IPS-20b (cell line): ENCODE measurements around the gene AKAP17A.

Experiments used
- H3K27ac ChIP-seq: one replicate; pipeline ENCODE4 v1.5.1; 2013; ENCODE audit warnings: low read length
- H3K27me3 ChIP-seq: 2 replicates; pipeline ENCODE4 v1.6.1; 2013; ENCODE audit warnings: mild to moderate bottlenecking, low read length, inconsistent platforms; ENCODE audit not compliant: insufficient read depth
- H3K36me3 ChIP-seq: 2 replicates; pipeline ENCODE4 v1.6.1; 2013; ENCODE audit warnings: low read depth, mild to moderate bottlenecking, inconsistent platforms, low read length, moderate library complexity; ENCODE audit not compliant: insufficient read depth
- H3K4me1 ChIP-seq: 2 replicates; pipeline ENCODE4 v1.6.1; 2013; ENCODE audit warnings: mild to moderate bottlenecking, control low read depth, inconsistent platforms, low read length, moderate library complexity; ENCODE audit not compliant: insufficient read depth
- H3K4me3 ChIP-seq: 2 replicates; pipeline ENCODE4 v1.5.1; 2013; ENCODE audit warnings: mild to moderate bottlenecking, low read length, inconsistent platforms
- H3K9ac ChIP-seq: 2 replicates; pipeline ENCODE4 v1.6.1; 2013; ENCODE audit warnings: low read depth, mild to moderate bottlenecking, inconsistent platforms, low read length, moderate library complexity
- H3K9me3 ChIP-seq: 2 replicates; pipeline ENCODE4 v1.6.1; 2013; ENCODE audit warnings: mild to moderate bottlenecking, low read depth, low read length, inconsistent platforms; ENCODE audit not compliant: insufficient read depth

The AKAP17A gene

GRCh38 chrX:1587161-1587560 lies 4.2 kb upstream of the AKAP17A start:
- H3K27me3 ChIP-seq = no peaks in the 10 kb centered on the region
- H3K27ac ChIP-seq = no peak overlapping the region
- H3K9ac ChIP-seq = no peak overlapping the region; the same call in 1 of the 2 replicates
- no peak overlapping the region for H3K4me3 ChIP-seq
- no peaks in the 10 kb centered on the region for H3K9me3 ChIP-seq
- no peaks in the 10 kb centered on the region for H3K36me3 ChIP-seq
- H3K4me1 ChIP-seq = peaks cover 5% of the 10 kb centered on the region; the same call in 1 of the 2 replicates

GRCh38 chrX:1589356-1590130 lies 1.9 kb upstream of the AKAP17A start:
- Histone ChIP-seq H3K4me1 (peaks cover 10% of the 10 kb centered on the region), H3K36me3 (peaks cover 13% of the 10 kb centered on the region), H3K27ac (no peak overlapping the region), H3K9ac (no peak overlapping the region), H3K27me3 (no peaks in the 10 kb centered on the region), H3K4me3 (no peak overlapping the region), H3K9me3 (no peaks in the 10 kb centered on the region)

- H3K27me3 ChIP-seq = no peaks in the 10 kb centered on the region
- no peak overlapping the region for H3K27ac ChIP-seq
- peaks cover 8% of the 10 kb centered on the region for H3K4me1 ChIP-seq
- peaks cover 35% of the 10 kb centered on the region for H3K36me3 ChIP-seq
- H3K4me3 ChIP-seq = peak overlapping the region; percentile 86
- peak overlapping the region; percentile 84 for H3K9ac ChIP-seq
- no peaks in the 10 kb centered on the region for H3K9me3 ChIP-seq
Observed at GRCh38 chrX:1591863-1592469, 562 bp downstream of the AKAP17A start.

GRCh38 chrX:1592470-1593142 lies 1.2 kb downstream of the AKAP17A start:
- H3K9me3 ChIP-seq = no peaks in the 10 kb centered on the region
- H3K4me1 ChIP-seq = peaks cover 6% of the 10 kb centered on the region
- no peak overlapping the region for H3K27ac ChIP-seq
- no peaks in the 10 kb centered on the region for H3K27me3 ChIP-seq
- peak overlapping the region; percentile 84 for H3K9ac ChIP-seq
- H3K4me3 ChIP-seq = peak overlapping the region; percentile 86
- H3K36me3 ChIP-seq = peaks cover 41% of the 10 kb centered on the region

- no peak overlapping the region for H3K27ac ChIP-seq
- H3K27me3 ChIP-seq = no peaks in the 10 kb centered on the region
- H3K9me3 ChIP-seq = no peaks in the 10 kb centered on the region
- no peak overlapping the region for H3K9ac ChIP-seq
- H3K4me1 ChIP-seq = peaks cover 6% of the 10 kb centered on the region
- peak overlapping the region; percentile 86 for H3K4me3 ChIP-seq
- peaks cover 51% of the 10 kb centered on the region for H3K36me3 ChIP-seq
Observed at GRCh38 chrX:1593286-1594271, 2.2 kb downstream of the AKAP17A start.

GRCh38 chrX:1595711-1596060 lies 4.3 kb downstream of the AKAP17A start:
- H3K4me1 ChIP-seq = peaks cover 6% of the 10 kb centered on the region
- no peaks in the 10 kb centered on the region for H3K27me3 ChIP-seq
- H3K4me3 ChIP-seq = no peak overlapping the region
- no peak overlapping the region for H3K27ac ChIP-seq
- H3K9me3 ChIP-seq = no peaks in the 10 kb centered on the region
- peaks cover 72% of the 10 kb centered on the region for H3K36me3 ChIP-seq
- no peak overlapping the region for H3K9ac ChIP-seq

GRCh38 chrX:1596676-1597344 lies 5.4 kb downstream of the AKAP17A start:
- no peak overlapping the region for H3K4me3 ChIP-seq
- H3K9ac ChIP-seq = no peak overlapping the region
- H3K36me3 ChIP-seq = peaks cover 83% of the 10 kb centered on the region
- peaks cover 6% of the 10 kb centered on the region for H3K4me1 ChIP-seq
- H3K27me3 ChIP-seq = no peaks in the 10 kb centered on the region
- H3K9me3 ChIP-seq = no peaks in the 10 kb centered on the region
- H3K27ac ChIP-seq = no peak overlapping the region

GRCh38 chrX:1597345-1598020 lies 6.1 kb downstream of the AKAP17A start:
- Histone ChIP-seq H3K27ac (no peak overlapping the region), H3K9ac (no peak overlapping the region), H3K27me3 (no peaks in the 10 kb centered on the region), H3K9me3 (no peaks in the 10 kb centered on the region), H3K36me3 (peaks cover 90% of the 10 kb centered on the region), H3K4me3 (no peak overlapping the region), H3K4me1 (peaks cover 6% of the 10 kb centered on the region)

- H3K4me1 ChIP-seq = no peaks in the 10 kb centered on the region; the same call in 1 of the 2 replicates
- no peaks in the 10 kb centered on the region for H3K9me3 ChIP-seq
- no peak overlapping the region for H3K4me3 ChIP-seq
- H3K9ac ChIP-seq = no peak overlapping the region
- H3K27me3 ChIP-seq = no peaks in the 10 kb centered on the region
- H3K27ac ChIP-seq = no peak overlapping the region
- H3K36me3 ChIP-seq = peaks cover 94% of the 10 kb centered on the region
Observed at GRCh38 chrX:1598021-1598875, 6.8 kb downstream of the AKAP17A start.
